SK-N-SH (cell line): ENCODE measurements around the gene PRR33. TPM values are rescaled to one million over a fixed set of nuclear protein-coding genes. Genes with fewer than 3 reads are reported as not detected.

ENCODE experiments used
- CTCF ChIA-PET: fragments of 300-600, 350-600 bp; formaldehyde crosslinking; extraction: SDS; loops from one replicate; lab custom pipeline; 2021; lab: Yijun Ruan, JAX
- POLR2A ChIA-PET: fragments of 350-600 bp; sonication (Branson Sonifier 250); formaldehyde crosslinking; extraction: SDS; loops from one replicate; lab custom pipeline; 2020; ENCODE audit warnings: antibody characterized with exemption, inconsistent platforms; lab: Yijun Ruan, JAX
- DNase-seq: peaks from one replicate; pipeline ENCODE4 v3.0.0; 2012
- H2AFZ ChIP-seq: fragments of 200-600 bp; sonication (generic); 2 replicates; pipeline ENCODE4 v1.8.1; 2016; ENCODE audit warnings: antibody characterized with exemption, mild to moderate bottlenecking, low read depth
- H3F3A ChIP-seq: fragments of 200-600 bp; sonication (generic); replicated peaks from 2 replicates; pipeline ENCODE3; 2016; ENCODE audit warnings: antibody characterized with exemption, mild to moderate bottlenecking; ENCODE audit not compliant: insufficient read depth
- H3K27ac ChIP-seq, 2 experiments: fragments of 200-500 bp in 1 of 2; fragments of 200-600 bp in 1 of 2; sonication (Bioruptor generic) in 1 of 2; sonication (generic), shearing (Covaris generic) in 1 of 2; 2 replicates each; pipeline versions ENCODE4 v1.5.1 to v1.6.1; 2014 to 2016; ENCODE audit warnings: low read depth in 2 of 2, inconsistent platforms in 1 of 2, low read length in 1 of 2, mild to moderate bottlenecking in 1 of 2, mixed read lengths in 1 of 2
- H3K27me3 ChIP-seq: fragments of 200-600 bp; sonication (generic), shearing (Covaris generic); 2 replicates; pipeline ENCODE4 v1.6.1; 2016; ENCODE audit warnings: mixed run types; ENCODE audit not compliant: insufficient read depth
- H3K36me3 ChIP-seq, 2 experiments: fragments of 200-500 bp in 1 of 2; fragments of 200-600 bp in 1 of 2; sonication (Bioruptor generic) in 1 of 2; sonication (generic) in 1 of 2; replicated peaks in 1 of 2; 2 replicates each; pipeline versions ENCODE3 to v1.5.1; 2014 to 2016; ENCODE audit warnings: low read length in 1 of 2, mild to moderate bottlenecking in 1 of 2; ENCODE audit not compliant: insufficient read depth in 2 of 2, control insufficient read depth in 1 of 2
- H3K4me1 ChIP-seq, 2 experiments: fragments of 200-500 bp in 1 of 2; fragments of 200-600 bp in 1 of 2; sonication (Bioruptor generic) in 1 of 2; sonication (generic), shearing (Covaris generic) in 1 of 2; 2 replicates each; pipeline versions ENCODE4 v1.5.1 to v1.6.1; 2014 to 2016; ENCODE audit warnings: low read depth in 1 of 2, low read length in 1 of 2, mixed run types in 1 of 2; ENCODE audit not compliant: insufficient read depth in 2 of 2, control insufficient read depth in 1 of 2
- H3K4me2 ChIP-seq: fragments of 200-600 bp; sonication (generic), shearing (Covaris generic); 2 replicates; pipeline ENCODE4 v1.6.1; 2017; ENCODE audit warnings: mixed run types
- H3K4me3 ChIP-seq, 2 experiments: fragments of 200-500 bp in 1 of 2; fragments of 200-600 bp in 1 of 2; sonication (Bioruptor generic) in 1 of 2; sonication (generic), shearing (Covaris generic) in 1 of 2; 2 replicates each; pipeline versions ENCODE4 v1.5.1 to v1.8.1; 2014 to 2016; ENCODE audit warnings: low read depth in 2 of 2, inconsistent platforms in 1 of 2, low read length in 1 of 2, mild to moderate bottlenecking in 1 of 2, mixed read lengths in 1 of 2, moderate library complexity in 1 of 2
- H3K79me2 ChIP-seq: fragments of 200-600 bp; sonication (generic); 2 replicates; pipeline ENCODE4 v1.8.1; 2017; ENCODE audit warnings: mild to moderate bottlenecking; ENCODE audit not compliant: insufficient read depth
- H3K9ac ChIP-seq: fragments of 200-600 bp; sonication (generic); 2 replicates; pipeline ENCODE4 v1.6.1; 2017; ENCODE audit warnings: mixed run types
- H3K9me2 ChIP-seq: fragments of 200-600 bp; sonication (generic); 2 replicates; pipeline ENCODE4 v1.6.1; 2017; ENCODE audit warnings: mixed run types
- H3K9me3 ChIP-seq: fragments of 200-600 bp; sonication (generic); 2 replicates; pipeline ENCODE4 v1.6.1; 2017; ENCODE audit warnings: mixed run types, mild to moderate bottlenecking, moderate library complexity
- H4K20me1 ChIP-seq: fragments of 200-600 bp; sonication (generic); 2 replicates; pipeline ENCODE4 v1.6.1; 2017; ENCODE audit warnings: mild to moderate bottlenecking, mixed run types; ENCODE audit not compliant: insufficient read depth
- FOSL2 ChIP-seq: IDR thresholded peaks from 2 replicates; pipeline ENCODE4 v1.4.0; 2012; ENCODE audit warnings: low read depth, mild to moderate bottlenecking, moderate library complexity, borderline replicate concordance
- FOXM1 ChIP-seq: IDR thresholded peaks from 2 replicates; pipeline ENCODE4 v1.4.0; 2012; ENCODE audit warnings: low read depth, mild to moderate bottlenecking
- GATA2 ChIP-seq: sonication (generic); formaldehyde crosslinking; IDR thresholded peaks from 2 replicates; pipeline ENCODE4 v1.5.0; 2020; ENCODE audit warnings: mild to moderate bottlenecking, missing genetic modification reagents
- MXI1 ChIP-seq: IDR thresholded peaks from 2 replicates; pipeline ENCODE4 v1.6.1; 2012; ENCODE audit warnings: mild to moderate bottlenecking, low read depth, low read length, improper control_type of control experiment
- NFIC ChIP-seq: IDR thresholded peaks from 2 replicates; pipeline ENCODE4 v1.4.0; 2012; ENCODE audit warnings: borderline replicate concordance
- NRF1 ChIP-seq: IDR thresholded peaks from 2 replicates; pipeline ENCODE4 v1.6.1; 2012; ENCODE audit warnings: low read depth, mild to moderate bottlenecking, low read length
- SMC3 ChIP-seq: IDR thresholded peaks from 2 replicates; pipeline ENCODE4 v1.6.1; 2012; ENCODE audit warnings: low read depth, low read length, improper control_type of control experiment
- WGBS: methylation state at CpG from one replicate; pipeline ENCODE4 v1.1.6; 2017; ENCODE audit warnings: low lambda C conversion rate; 5-methylcytosine and 5-hydroxymethylcytosine counted together
- polyA plus RNA-seq, 3 experiments: library from polyadenylated mRNA; depleted of rRNA; stranded (reverse); fragments of >200 nt; gene quantifications; 2 replicates each; pipeline ENCODE4 v1.2.3, GENCODE V29; 2012
- TF ChIP-seq, protein P1 (sequence below): IDR thresholded peaks from 2 replicates; pipeline ENCODE4 v1.4.0; 2012; ENCODE audit warnings: low read depth, borderline replicate concordance
- TF ChIP-seq, protein P2 (sequence below): fragments of 150-350 bp; IDR thresholded peaks from 2 replicates; pipeline ENCODE4 v1.6.1; 2016; ENCODE audit warnings: mild to moderate bottlenecking, low read depth, low read length
- TF ChIP-seq, protein P3 (sequence below): IDR thresholded peaks from 2 replicates; pipeline ENCODE4 v1.4.0; 2012; ENCODE audit warnings: low read depth

The PRR33 gene
- polyA plus RNA-seq, 1 of the 3 experiments (the other 2 are of a cell fraction): not detected

DNA sequence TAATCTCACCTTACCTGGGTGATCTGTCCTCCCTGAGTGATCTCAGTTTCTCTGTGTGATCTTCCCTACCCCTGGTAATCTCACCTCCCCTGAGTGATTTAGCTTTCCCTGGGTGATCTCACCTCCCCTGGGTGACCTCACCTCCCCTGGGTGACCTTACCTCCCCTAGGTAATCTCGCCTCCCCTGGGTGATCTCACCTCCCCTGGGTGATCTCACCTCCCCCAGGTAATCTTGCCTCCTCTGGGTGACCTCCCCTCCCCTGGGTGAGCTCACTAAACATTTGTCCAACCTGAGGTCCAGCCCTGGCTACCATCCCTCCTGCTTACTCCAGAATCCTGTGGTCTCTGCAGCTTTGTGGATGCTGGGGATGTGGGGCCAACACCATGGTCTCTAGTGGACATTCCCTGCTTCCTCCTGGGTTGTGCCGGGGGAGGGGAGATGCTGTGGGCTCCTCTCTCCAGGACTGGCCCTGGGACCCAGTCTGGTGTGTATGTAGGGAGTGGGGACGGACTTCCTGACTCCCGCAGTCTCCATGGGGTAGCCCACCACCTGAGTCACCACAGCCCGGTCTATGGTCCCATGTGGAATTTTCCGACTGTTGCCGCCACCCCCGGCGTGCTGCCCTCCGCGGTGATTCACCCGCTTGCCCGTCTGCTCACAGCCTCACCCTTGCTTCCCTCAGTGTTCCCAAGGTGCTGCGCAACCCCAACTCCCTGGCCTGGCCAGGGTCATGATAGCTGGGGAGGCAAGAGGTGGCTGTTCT is 28.9 kb downstream of the PRR33 start:
- peak overlapping the region; percentile 50 to 61; a peak in 2 of 4 replicates for H3K27ac ChIP-seq
- H3K9me2 ChIP-seq: no peaks in the 10 kb centered on the region
- ChIA-PET CTCF (interaction anchor here (1.5 to 2.2 kb wide), 3 partner anchors 20 to 169 kb away, joined by 3 to 9 read pairs (median 3); no protein-coding TSS in a partner anchor), POLR2A (no interaction called here)
- no peaks in the 10 kb centered on the region for H3F3A ChIP-seq
- no peaks in the 10 kb centered on the region for H3K36me3 ChIP-seq
- H3K4me3 ChIP-seq: no peak overlapping the region
- peaks cover 18 to 33% of the 10 kb centered on the region in 2 experiments; a peak in 3 of 4 replicates for H3K4me1 ChIP-seq
- H2AFZ ChIP-seq: no peak overlapping the region
- peak overlapping the region; percentile 69; the same call in 1 of the 2 replicates for H3K4me2 ChIP-seq
- DNase-seq: no peak
- no peaks in the 10 kb centered on the region for H3K9me3 ChIP-seq
- 72% methylated on average over 9 of the region's 14 CpGs for WGBS
- H3K79me2 ChIP-seq: no peaks in the 10 kb centered on the region
- no peak overlapping the region for H3K9ac ChIP-seq
- H4K20me1 ChIP-seq: no peaks in the 10 kb centered on the region
- no peaks in the 10 kb centered on the region for H3K27me3 ChIP-seq
- TF ChIP-seq, protein P1, sequence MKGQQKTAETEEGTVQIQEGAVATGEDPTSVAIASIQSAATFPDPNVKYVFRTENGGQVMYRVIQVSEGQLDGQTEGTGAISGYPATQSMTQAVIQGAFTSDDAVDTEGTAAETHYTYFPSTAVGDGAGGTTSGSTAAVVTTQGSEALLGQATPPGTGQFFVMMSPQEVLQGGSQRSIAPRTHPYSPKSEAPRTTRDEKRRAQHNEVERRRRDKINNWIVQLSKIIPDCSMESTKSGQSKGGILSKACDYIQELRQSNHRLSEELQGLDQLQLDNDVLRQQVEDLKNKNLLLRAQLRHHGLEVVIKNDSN: no peak
- TF ChIP-seq FOSL2: 0 out of 2 replicates have a peak, but pooled peaks have one; percentile 12

DNA sequence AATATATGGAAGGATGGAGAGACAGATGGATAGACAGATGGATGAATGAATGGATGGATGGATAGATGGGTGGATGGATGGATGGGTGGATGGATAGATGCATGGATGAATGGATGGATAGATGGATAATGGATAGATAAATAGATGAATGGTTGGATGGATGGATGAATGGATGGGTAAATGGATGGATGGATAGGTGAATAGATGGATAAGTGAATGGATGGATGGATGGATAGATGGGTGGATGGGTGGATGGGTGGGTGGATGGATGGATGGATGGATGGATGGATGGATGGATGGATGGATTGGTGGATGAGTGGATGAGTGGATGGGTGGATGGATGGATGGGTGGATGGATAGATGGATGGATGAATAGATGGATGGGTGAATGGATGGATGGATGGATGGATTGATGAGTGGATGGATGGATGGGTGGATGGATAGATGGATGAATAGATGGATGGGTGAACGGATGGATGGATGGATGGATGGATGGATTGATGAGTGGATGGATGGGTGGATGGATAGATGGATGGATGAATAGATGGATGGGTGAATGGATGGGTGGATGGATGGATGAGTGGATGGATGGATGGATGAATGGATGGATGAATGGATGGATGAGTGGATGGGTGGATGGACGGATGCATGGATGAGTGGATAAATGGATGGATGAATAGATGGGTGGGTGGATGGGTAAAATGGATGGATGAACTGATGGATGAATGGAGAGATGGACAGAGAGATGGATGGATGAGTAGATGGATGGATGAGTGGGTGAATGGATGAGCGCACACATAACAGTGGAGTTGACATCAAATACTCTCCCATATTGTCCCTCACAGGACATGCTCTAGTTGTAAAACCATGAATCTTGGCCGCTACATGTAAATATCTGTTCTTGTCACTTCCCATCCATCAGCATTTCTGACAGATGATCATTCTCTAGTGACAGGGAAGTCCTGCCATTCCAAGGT is 30.0 kb downstream of the PRR33 start:
- no peak overlapping the region for H3K9ac ChIP-seq
- no peaks in the 10 kb centered on the region for H3K36me3 ChIP-seq
- H3K4me1 ChIP-seq: peaks cover 18 to 30% of the 10 kb centered on the region in 2 experiments; a peak in 3 of 4 replicates
- H3K9me3 ChIP-seq: no peaks in the 10 kb centered on the region
- no peak for TF ChIP-seq FOXM1
- no peak for TF ChIP-seq FOSL2
- TF ChIP-seq GATA2 (CRISPR knock-in tag): no peak
- TF ChIP-seq, protein P2, sequence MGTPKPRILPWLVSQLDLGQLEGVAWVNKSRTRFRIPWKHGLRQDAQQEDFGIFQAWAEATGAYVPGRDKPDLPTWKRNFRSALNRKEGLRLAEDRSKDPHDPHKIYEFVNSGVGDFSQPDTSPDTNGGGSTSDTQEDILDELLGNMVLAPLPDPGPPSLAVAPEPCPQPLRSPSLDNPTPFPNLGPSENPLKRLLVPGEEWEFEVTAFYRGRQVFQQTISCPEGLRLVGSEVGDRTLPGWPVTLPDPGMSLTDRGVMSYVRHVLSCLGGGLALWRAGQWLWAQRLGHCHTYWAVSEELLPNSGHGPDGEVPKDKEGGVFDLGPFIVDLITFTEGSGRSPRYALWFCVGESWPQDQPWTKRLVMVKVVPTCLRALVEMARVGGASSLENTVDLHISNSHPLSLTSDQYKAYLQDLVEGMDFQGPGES: no peak
- TF ChIP-seq NRF1: no peak
- TF ChIP-seq NFIC: no peak
- TF ChIP-seq MXI1: no peak
- no peak for TF ChIP-seq SMC3
- TF ChIP-seq, protein P3, sequence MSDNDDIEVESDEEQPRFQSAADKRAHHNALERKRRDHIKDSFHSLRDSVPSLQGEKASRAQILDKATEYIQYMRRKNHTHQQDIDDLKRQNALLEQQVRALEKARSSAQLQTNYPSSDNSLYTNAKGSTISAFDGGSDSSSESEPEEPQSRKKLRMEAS: no peak
- no peak overlapping the region for H3K4me3 ChIP-seq
- DNase-seq: no peak
- no peaks in the 10 kb centered on the region for H3F3A ChIP-seq
- no peaks in the 10 kb centered on the region for H3K9me2 ChIP-seq
- H3K27me3 ChIP-seq: no peaks in the 10 kb centered on the region
- no peak overlapping the region for H3K27ac ChIP-seq
- 71% methylated on average over 4 of the region's 4 CpGs for WGBS
- H2AFZ ChIP-seq: no peak overlapping the region
- POLR2A ChIA-PET: no interaction called here
- no peaks in the 10 kb centered on the region for H4K20me1 ChIP-seq
- H3K79me2 ChIP-seq: no peaks in the 10 kb centered on the region
- no peak overlapping the region for H3K4me2 ChIP-seq
- CTCF ChIA-PET: interaction anchor here (1.5 to 2.2 kb wide), 3 partner anchors 21 to 168 kb away, joined by 3 to 9 read pairs (median 3); no protein-coding TSS in a partner anchor
